OCI-LY1 (cell line): ENCODE data around the gene TTC33.

Experiments
- H2AFZ ChIP-seq: fragments of 200-600 bp; sonication (generic), shearing (Covaris generic); 2 replicates; pipeline ENCODE4 v1.6.0; 2014; ENCODE audit warnings: antibody characterized with exemption, mild to moderate bottlenecking, low read length
- H3F3A ChIP-seq: fragments of 200-600 bp; sonication (generic), shearing (Covaris generic); 2 replicates; pipeline ENCODE4 v1.6.0; 2014; ENCODE audit warnings: mild to moderate bottlenecking, antibody characterized with exemption, low read length, moderate library complexity; ENCODE audit not compliant: insufficient read depth
- H3K27ac ChIP-seq: fragments of 200-600 bp; sonication (generic); 2 replicates; pipeline ENCODE4 v1.5.1; 2014; ENCODE audit warnings: low read length, mixed run types, mild to moderate bottlenecking, low read depth; ENCODE audit not compliant: poor library complexity, severe bottlenecking
- H3K27me3 ChIP-seq: fragments of 200-600 bp; sonication (generic); 2 replicates; pipeline ENCODE4 v1.6.0; 2014; ENCODE audit warnings: antibody characterized with exemption, mild to moderate bottlenecking, low read length, moderate library complexity; ENCODE audit not compliant: insufficient read depth
- H3K36me3 ChIP-seq: fragments of 200-600 bp; sonication (generic); 2 replicates; pipeline ENCODE4 v1.6.1; 2014; ENCODE audit warnings: mild to moderate bottlenecking, antibody characterized with exemption, low read length, moderate library complexity, mixed read lengths; ENCODE audit not compliant: insufficient read depth
- H3K4me1 ChIP-seq: fragments of 200-600 bp; sonication (generic); 2 replicates; pipeline ENCODE4 v1.5.1; 2014; ENCODE audit warnings: mild to moderate bottlenecking, low read length, moderate library complexity; ENCODE audit not compliant: insufficient read depth, severe bottlenecking
- H3K4me2 ChIP-seq: fragments of 200-600 bp; sonication (generic), shearing (Covaris generic); 2 replicates; pipeline ENCODE4 v1.6.1; 2014; ENCODE audit warnings: low read length
- H3K4me3 ChIP-seq: fragments of 200-600 bp; sonication (generic); 2 replicates; pipeline ENCODE4 v1.5.1; 2014; ENCODE audit warnings: low read length, low read depth, mild to moderate bottlenecking, mixed read lengths; ENCODE audit not compliant: poor library complexity, severe bottlenecking
- H3K79me2 ChIP-seq: fragments of 200-600 bp; shearing (Covaris generic); 2 replicates; pipeline ENCODE4 v1.6.1; 2016; ENCODE audit warnings: mixed run types, low read length, mixed read lengths; ENCODE audit not compliant: insufficient read depth
- H3K9ac ChIP-seq: fragments of 200-600 bp; sonication (generic), shearing (Covaris generic); 2 replicates; pipeline ENCODE4 v1.6.1; 2014; ENCODE audit warnings: mild to moderate bottlenecking, low read length, mixed read lengths
- H3K9me2 ChIP-seq: fragments of 200-600 bp; sonication (generic), shearing (Covaris generic); 2 replicates; pipeline ENCODE4 v1.6.1; 2014; ENCODE audit warnings: low read depth, mild to moderate bottlenecking, low read length, mixed read lengths
- H3K9me3 ChIP-seq: fragments of 200-600 bp; shearing (Covaris generic); 2 replicates; pipeline ENCODE4 v1.6.1; 2014; ENCODE audit warnings: low read length, mixed read lengths
- H4K20me1 ChIP-seq: fragments of 200-600 bp; sonication (generic), shearing (Covaris generic); 2 replicates; pipeline ENCODE4 v1.6.0; 2016; ENCODE audit warnings: mild to moderate bottlenecking, low read length; ENCODE audit not compliant: insufficient read depth
- CTCF ChIP-seq: fragments of 200-600 bp; sonication (generic), shearing (Covaris generic); IDR thresholded peaks from 2 replicates; pipeline ENCODE4 v1.5.1; 2017; ENCODE audit warnings: mild to moderate bottlenecking, antibody characterized with exemption, low read length, moderate library complexity, mixed read lengths
- EZH2 ChIP-seq: fragments of 200-600 bp; sonication (generic), shearing (Covaris generic); IDR thresholded peaks from 2 replicates; pipeline ENCODE4 v1.8.0; 2017; ENCODE audit warnings: borderline replicate concordance, mixed run types, mild to moderate bottlenecking, antibody characterized with exemption, low read length, moderate library complexity, mixed read lengths

TTC33 gene

GRCh38 chr5:40720069-40720468 is 35.7 kb downstream of the TTC33 start:
- no peaks in the 10 kb centered on the region for H3K79me2 ChIP-seq
- no peak overlapping the region for H3K4me2 ChIP-seq
- peaks cover 6% of the 10 kb centered on the region; the same call in 1 of the 2 replicates for H3K9me3 ChIP-seq
- H3K9ac ChIP-seq = no peak overlapping the region
- no peak overlapping the region for H2AFZ ChIP-seq
- H3K36me3 ChIP-seq = peaks cover 28% of the 10 kb centered on the region
- H3K27me3 ChIP-seq = no peaks in the 10 kb centered on the region
- H3F3A ChIP-seq = no peaks in the 10 kb centered on the region
- no peaks in the 10 kb centered on the region for H3K9me2 ChIP-seq
- H3K4me1 ChIP-seq = no peaks in the 10 kb centered on the region
- no peaks in the 10 kb centered on the region for H4K20me1 ChIP-seq
- no peak overlapping the region for H3K27ac ChIP-seq
- H3K4me3 ChIP-seq = no peak overlapping the region
- no peak for TF ChIP-seq EZH2
- no peak for TF ChIP-seq CTCF

- H2AFZ ChIP-seq = no peak overlapping the region
- peaks cover 22% of the 10 kb centered on the region for H3K36me3 ChIP-seq
- H3K9me2 ChIP-seq = no peaks in the 10 kb centered on the region
- no peak overlapping the region for H3K4me2 ChIP-seq
- no peaks in the 10 kb centered on the region for H3K4me1 ChIP-seq
- no peak overlapping the region for H3K9ac ChIP-seq
- H3K79me2 ChIP-seq = no peaks in the 10 kb centered on the region
- no peak overlapping the region for H3K4me3 ChIP-seq
- peaks cover 6% of the 10 kb centered on the region; the same call in 1 of the 2 replicates for H3K9me3 ChIP-seq
- H3K27ac ChIP-seq = no peak overlapping the region
- no peak for TF ChIP-seq EZH2
- TF ChIP-seq CTCF = no peak
- H3K27me3 ChIP-seq = no peaks in the 10 kb centered on the region
- H4K20me1 ChIP-seq = no peaks in the 10 kb centered on the region
- H3F3A ChIP-seq = no peaks in the 10 kb centered on the region
Observed at GRCh38 chr5:40717281-40717680, 38.5 kb downstream of the TTC33 start.

DNA sequence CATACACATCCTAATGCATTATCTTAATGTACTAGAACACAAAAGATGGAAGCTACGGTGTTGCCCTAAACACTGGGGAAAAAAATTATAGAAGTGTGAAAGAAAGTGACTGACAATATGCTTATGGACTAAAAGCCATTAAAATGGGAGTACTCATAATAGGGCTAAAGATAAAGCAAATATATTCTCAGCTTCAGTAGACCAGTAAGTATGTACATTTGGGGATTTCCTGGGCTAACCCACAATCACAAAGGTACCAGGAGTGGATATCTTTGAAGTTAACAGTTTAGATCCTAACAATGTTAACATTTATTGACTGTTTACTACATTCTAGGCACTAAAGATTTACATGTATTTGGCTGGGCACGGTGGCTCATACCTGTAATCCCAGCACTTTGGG is 39.2 kb downstream of the TTC33 start:
- no peaks in the 10 kb centered on the region for H3K27me3 ChIP-seq
- no peaks in the 10 kb centered on the region for H3K4me1 ChIP-seq
- no peak overlapping the region for H2AFZ ChIP-seq
- H3K4me2 ChIP-seq = no peak overlapping the region
- peaks cover 6% of the 10 kb centered on the region; the same call in 1 of the 2 replicates for H3K9me3 ChIP-seq
- no peak overlapping the region for H3K9ac ChIP-seq
- no peaks in the 10 kb centered on the region for H3K9me2 ChIP-seq
- H4K20me1 ChIP-seq = no peaks in the 10 kb centered on the region
- no peak overlapping the region for H3K4me3 ChIP-seq
- peaks cover 19% of the 10 kb centered on the region for H3K36me3 ChIP-seq
- no peaks in the 10 kb centered on the region for H3K79me2 ChIP-seq
- no peaks in the 10 kb centered on the region for H3F3A ChIP-seq
- no peak overlapping the region for H3K27ac ChIP-seq
- TF ChIP-seq CTCF = no peak
- no peak for TF ChIP-seq EZH2
